T-helper 22 cell (primary cell): ENCODE results near the gene ERRFI1.

ENCODE experiments used
- DNase-seq: peaks from one replicate; pipeline ENCODE4 v3.0.0-alpha.2; 2020; ENCODE audit warnings: low read depth

Gene ERRFI1

DNA sequence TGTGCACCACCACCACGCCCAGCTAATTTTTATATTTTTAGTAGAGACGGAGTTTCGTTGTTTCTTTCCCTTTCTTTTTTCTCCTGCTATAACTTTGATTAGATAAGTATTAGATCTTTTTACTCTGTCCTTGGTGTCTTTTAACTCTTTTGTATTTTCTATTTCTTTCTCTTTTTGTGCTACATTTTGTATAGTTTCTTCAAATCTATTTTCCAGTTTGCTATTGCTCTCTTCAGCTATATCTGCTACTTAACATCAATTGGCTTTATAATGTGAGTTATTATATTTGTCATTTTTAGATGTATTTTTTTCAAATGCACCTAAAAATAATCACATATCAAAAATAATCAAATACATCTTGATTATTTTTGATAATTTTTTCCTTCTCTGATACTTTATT is 16.0 kb upstream of the ERRFI1 start:
- no peak for DNase-seq

DNA sequence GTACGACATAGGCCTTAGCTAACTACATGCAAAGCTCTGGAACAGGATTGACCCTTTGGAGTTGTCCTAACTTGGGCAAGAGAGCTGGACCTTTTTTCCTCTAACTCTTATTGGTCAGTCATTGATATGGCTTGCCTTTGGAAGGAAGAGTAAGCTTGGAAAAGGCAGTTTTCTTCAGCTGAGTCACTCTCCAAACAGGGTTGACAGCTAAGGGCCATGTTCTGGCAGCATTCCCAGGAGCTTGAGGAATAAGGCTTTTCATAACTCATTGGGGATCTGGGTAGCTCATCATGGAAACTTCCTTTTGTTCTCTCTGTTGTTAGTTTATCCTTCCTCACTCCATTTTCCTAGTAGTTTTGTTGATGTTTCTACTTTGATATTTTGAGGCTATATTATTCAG is 14.5 kb upstream of the ERRFI1 start:
- DNase-seq: no peak

DNA sequence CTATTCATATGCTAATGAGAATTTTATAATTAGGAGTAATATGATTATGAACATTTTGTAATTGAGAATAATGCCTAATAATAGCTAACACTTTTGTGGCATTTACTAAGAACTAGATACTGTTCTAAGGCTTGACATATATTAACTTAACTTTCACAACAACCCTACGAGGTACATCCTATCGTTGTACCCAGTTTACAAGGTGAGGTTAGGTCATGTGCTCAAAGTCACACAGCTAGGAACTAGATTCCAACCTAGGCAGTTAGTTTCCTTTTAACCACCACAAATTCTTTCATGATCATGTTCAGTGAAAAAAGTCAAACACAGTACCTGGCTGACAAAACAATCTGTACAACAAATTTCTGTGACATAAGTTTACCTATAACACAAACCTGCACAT is 13.0 kb upstream of the ERRFI1 start:
- no peak for DNase-seq

GRCh38 chr1:8035289-8035688 is 9.2 kb upstream of the ERRFI1 start:
- DNase-seq: no peak

DNA sequence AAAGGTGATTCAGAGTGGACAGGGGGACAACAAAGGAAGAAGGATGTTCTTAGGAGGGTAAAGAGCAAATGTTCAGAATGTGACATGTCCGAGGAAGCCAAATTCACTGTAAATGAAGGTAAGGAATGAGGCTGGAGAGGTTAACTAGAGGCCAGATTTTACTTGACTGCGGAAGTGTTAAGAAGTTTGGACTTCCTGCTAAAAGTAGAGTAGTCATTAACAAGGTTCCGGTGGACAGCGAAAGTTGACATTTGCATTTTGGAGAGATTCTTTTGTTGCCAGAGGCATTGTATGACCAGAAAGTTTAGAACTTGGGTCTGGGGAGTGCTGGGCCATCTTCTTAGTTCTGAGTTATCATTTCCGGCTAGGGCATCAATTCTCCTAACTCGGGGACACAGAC is 7.2 kb upstream of the ERRFI1 start:
- no peak for DNase-seq

GRCh38 chr1:8032366-8032910 is 6.3 kb upstream of the ERRFI1 start:
- no peak for DNase-seq

DNA sequence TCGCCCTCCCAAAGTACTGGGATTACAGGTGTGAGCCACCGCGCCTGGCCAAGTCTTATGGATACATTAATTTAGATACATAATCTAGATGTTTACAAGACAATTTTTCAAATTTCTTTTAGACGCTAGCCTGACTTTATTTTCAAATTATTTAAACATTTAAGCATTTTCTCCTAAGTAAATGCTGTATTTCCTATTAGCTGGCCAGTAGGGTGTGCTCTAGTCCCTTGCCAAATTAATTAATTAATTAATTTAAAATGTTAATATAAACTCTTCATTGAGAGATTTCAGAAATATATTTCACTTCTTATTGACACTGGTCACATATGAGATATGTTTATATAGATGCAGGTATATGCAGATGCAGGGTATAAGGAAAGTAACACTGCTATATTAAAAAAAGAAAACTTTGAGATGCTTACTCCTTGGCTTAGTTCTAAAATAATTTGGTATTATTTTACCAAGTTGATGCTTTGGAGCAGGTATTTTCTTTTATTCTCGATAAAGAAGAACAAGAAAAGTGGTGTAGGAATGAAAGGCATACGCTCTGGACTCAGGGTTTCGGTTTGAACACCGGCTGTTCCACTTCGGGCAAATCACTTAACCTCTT is 5.2 kb upstream of the ERRFI1 start:
- no peak for DNase-seq

- DNase-seq: no peak
These were observed 2.4 kb upstream of the ERRFI1 start for GRCh38 chr1:8028571-8028910.

- no peak for DNase-seq
These were observed 1.9 kb upstream of the ERRFI1 start for GRCh38 chr1:8027748-8028570.

GRCh38 chr1:8026976-8027747 is 1.1 kb upstream of the ERRFI1 start:
- no peak for DNase-seq

- no peak for DNase-seq
These were observed 401 bp downstream of the ERRFI1 start for GRCh38 chr1:8025671-8026144.

GRCh38 chr1:8025061-8025670 is 943 bp downstream of the ERRFI1 start:
- no peak for DNase-seq

GRCh38 chr1:8024329-8024728 is 1.8 kb downstream of the ERRFI1 start:
- DNase-seq: no peak

- DNase-seq: no peak
These were observed 2.2 kb downstream of the ERRFI1 start for GRCh38 chr1:8023995-8024313.

DNA sequence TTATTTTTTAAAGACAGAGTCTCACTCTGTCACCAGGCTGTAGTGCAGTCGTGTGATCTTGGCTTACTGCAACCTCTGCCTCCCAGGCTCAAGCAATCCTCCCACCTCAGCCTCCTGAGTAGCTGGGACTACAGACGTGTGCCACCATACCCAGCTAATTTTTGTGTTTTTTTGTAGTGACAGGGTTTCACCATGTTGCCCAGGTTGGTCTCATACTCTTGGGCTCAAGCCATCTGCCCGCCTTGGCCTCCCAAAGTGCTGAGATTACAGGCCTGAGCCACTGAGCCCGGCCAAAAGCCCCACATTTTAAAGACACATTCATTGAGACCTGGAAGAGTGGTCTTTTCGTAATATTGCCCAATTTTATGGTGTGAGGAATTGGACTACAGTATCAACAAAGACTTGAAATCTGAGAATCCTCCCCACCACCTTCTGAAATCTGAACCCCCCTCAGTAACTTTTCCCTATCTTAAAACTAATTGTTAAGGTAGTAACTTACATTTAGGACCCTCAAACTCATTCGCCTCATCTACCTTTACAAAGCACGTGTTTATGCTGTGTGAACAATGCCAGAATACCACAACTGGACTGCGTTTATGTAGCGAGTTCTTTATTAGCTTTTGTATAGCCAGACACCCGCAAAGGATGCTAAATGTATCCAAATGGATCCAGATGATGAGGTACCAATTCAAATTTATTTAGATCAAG is 2.7 kb downstream of the ERRFI1 start:
- DNase-seq: no peak

- no peak for DNase-seq
These were observed 3.5 kb downstream of the ERRFI1 start for GRCh38 chr1:8022395-8023286.

DNA sequence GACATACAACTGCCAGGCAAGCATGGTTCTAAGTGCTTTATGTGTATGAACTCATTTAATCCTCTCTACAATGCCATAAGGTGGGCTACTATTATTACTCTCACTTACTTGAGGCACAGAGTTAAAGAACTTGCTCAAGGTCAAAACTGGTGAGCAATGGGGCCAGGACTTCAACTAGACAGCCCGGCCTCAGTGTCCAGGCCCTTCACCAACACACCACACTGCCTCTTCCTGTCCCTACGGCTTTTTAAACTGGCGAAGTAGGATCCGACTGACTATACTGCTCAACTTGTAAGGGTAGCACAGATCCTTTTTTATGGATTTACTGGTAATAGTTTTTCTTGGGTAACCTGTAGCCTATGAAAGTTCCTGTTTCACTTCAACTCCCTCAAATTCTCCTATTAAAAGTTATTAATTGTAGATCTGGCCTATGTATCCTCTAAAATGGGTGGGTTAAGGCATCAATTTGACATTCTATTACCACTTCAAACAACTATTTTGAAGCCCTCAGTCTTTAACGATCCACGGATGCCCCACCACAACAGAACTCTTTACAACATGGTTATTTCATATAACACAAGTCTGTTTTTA is 4.3 kb downstream of the ERRFI1 start:
- no peak for DNase-seq

DNA sequence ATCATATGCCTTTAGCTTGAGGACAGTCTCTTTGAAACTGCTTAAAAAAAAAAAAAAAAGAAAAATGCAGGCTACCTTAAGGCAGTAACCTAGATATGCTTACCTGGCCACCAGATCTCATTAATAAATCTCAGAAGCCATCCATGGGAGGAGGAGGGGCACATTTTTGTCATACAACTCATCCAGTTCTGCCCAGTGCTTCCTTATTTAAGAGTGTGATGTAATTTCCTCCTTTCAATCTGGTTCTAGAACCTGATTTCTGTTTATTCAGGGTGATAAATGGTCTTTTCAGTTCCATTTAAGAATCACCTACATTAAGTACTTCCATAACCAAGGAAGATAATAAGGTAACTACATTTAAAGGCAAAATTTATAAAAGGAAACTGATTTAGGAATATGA is 6.1 kb downstream of the ERRFI1 start:
- no peak for DNase-seq

GRCh38 chr1:8019229-8019620 is 6.9 kb downstream of the ERRFI1 start:
- DNase-seq: no peak

DNA sequence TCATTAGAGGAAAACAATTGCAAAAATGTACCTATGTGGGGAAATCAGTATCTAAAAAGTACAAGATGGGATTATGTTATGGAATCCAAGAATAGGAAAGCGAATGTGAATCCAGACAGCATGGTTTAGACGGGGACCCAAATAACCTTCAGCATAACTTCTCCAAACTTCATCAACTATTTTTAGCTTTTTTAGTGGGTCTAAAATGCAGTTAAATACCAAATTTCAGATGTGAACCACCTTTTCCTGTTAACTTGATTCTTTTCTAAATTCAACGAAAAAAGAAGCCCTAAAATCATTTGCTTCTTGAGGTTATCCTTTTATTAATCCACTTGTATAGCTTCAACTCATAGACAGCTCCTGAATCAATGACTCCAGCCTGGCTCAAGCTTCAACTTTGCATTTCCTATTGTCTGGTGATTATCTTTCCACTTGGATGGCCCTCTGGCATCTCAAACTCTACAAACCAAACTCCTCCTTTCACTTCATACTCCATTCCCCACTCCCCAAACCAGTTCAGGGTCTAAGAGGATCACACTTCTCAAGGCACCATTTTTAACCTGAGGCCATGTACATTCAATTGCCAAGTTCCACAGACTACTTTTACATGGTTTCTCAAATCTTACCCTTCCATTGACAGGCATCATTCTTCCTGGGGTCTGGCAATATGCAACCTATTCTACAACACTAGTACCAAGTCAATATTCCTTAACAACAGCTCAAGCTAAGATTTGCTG is 7.4 kb downstream of the ERRFI1 start:
- DNase-seq: no peak
